SK-N-SH (cell line): ENCODE data around the gene ENTPD7. TPM values are rescaled to one million over a fixed set of nuclear protein-coding genes. Genes with fewer than 3 reads are reported as not detected.

ENCODE experiments used
- CTCF ChIA-PET: fragments of 300-600, 350-600 bp; formaldehyde crosslinking; extraction: SDS; loops from one replicate; lab custom pipeline; 2021; lab: Yijun Ruan, JAX
- POLR2A ChIA-PET: fragments of 350-600 bp; sonication (Branson Sonifier 250); formaldehyde crosslinking; extraction: SDS; loops from one replicate; lab custom pipeline; 2020; ENCODE audit warnings: antibody characterized with exemption, inconsistent platforms; lab: Yijun Ruan, JAX
- DNase-seq: peaks from one replicate; pipeline ENCODE4 v3.0.0; 2012
- H2AFZ ChIP-seq: fragments of 200-600 bp; sonication (generic); 2 replicates; pipeline ENCODE4 v1.8.1; 2016; ENCODE audit warnings: antibody characterized with exemption, mild to moderate bottlenecking, low read depth
- H3F3A ChIP-seq: fragments of 200-600 bp; sonication (generic); replicated peaks from 2 replicates; pipeline ENCODE3; 2016; ENCODE audit warnings: antibody characterized with exemption, mild to moderate bottlenecking; ENCODE audit not compliant: insufficient read depth
- H3K27ac ChIP-seq, 2 experiments: fragments of 200-500 bp in 1 of 2; fragments of 200-600 bp in 1 of 2; sonication (Bioruptor generic) in 1 of 2; sonication (generic), shearing (Covaris generic) in 1 of 2; 2 replicates each; pipeline versions ENCODE4 v1.5.1 to v1.6.1; 2014 to 2016; ENCODE audit warnings: low read depth in 2 of 2, inconsistent platforms in 1 of 2, low read length in 1 of 2, mild to moderate bottlenecking in 1 of 2, mixed read lengths in 1 of 2
- H3K27me3 ChIP-seq: fragments of 200-600 bp; sonication (generic), shearing (Covaris generic); 2 replicates; pipeline ENCODE4 v1.6.1; 2016; ENCODE audit warnings: mixed run types; ENCODE audit not compliant: insufficient read depth
- H3K36me3 ChIP-seq, 2 experiments: fragments of 200-500 bp in 1 of 2; fragments of 200-600 bp in 1 of 2; sonication (Bioruptor generic) in 1 of 2; sonication (generic) in 1 of 2; replicated peaks in 1 of 2; 2 replicates each; pipeline versions ENCODE3 to v1.5.1; 2014 to 2016; ENCODE audit warnings: low read length in 1 of 2, mild to moderate bottlenecking in 1 of 2; ENCODE audit not compliant: insufficient read depth in 2 of 2, control insufficient read depth in 1 of 2
- H3K4me1 ChIP-seq, 2 experiments: fragments of 200-500 bp in 1 of 2; fragments of 200-600 bp in 1 of 2; sonication (Bioruptor generic) in 1 of 2; sonication (generic), shearing (Covaris generic) in 1 of 2; 2 replicates each; pipeline versions ENCODE4 v1.5.1 to v1.6.1; 2014 to 2016; ENCODE audit warnings: low read depth in 1 of 2, low read length in 1 of 2, mixed run types in 1 of 2; ENCODE audit not compliant: insufficient read depth in 2 of 2, control insufficient read depth in 1 of 2
- H3K4me2 ChIP-seq: fragments of 200-600 bp; sonication (generic), shearing (Covaris generic); 2 replicates; pipeline ENCODE4 v1.6.1; 2017; ENCODE audit warnings: mixed run types
- H3K4me3 ChIP-seq, 2 experiments: fragments of 200-500 bp in 1 of 2; fragments of 200-600 bp in 1 of 2; sonication (Bioruptor generic) in 1 of 2; sonication (generic), shearing (Covaris generic) in 1 of 2; 2 replicates each; pipeline versions ENCODE4 v1.5.1 to v1.8.1; 2014 to 2016; ENCODE audit warnings: low read depth in 2 of 2, inconsistent platforms in 1 of 2, low read length in 1 of 2, mild to moderate bottlenecking in 1 of 2, mixed read lengths in 1 of 2, moderate library complexity in 1 of 2
- H3K79me2 ChIP-seq: fragments of 200-600 bp; sonication (generic); 2 replicates; pipeline ENCODE4 v1.8.1; 2017; ENCODE audit warnings: mild to moderate bottlenecking; ENCODE audit not compliant: insufficient read depth
- H3K9ac ChIP-seq: fragments of 200-600 bp; sonication (generic); 2 replicates; pipeline ENCODE4 v1.6.1; 2017; ENCODE audit warnings: mixed run types
- H3K9me2 ChIP-seq: fragments of 200-600 bp; sonication (generic); 2 replicates; pipeline ENCODE4 v1.6.1; 2017; ENCODE audit warnings: mixed run types
- H3K9me3 ChIP-seq: fragments of 200-600 bp; sonication (generic); 2 replicates; pipeline ENCODE4 v1.6.1; 2017; ENCODE audit warnings: mixed run types, mild to moderate bottlenecking, moderate library complexity
- H4K20me1 ChIP-seq: fragments of 200-600 bp; sonication (generic); 2 replicates; pipeline ENCODE4 v1.6.1; 2017; ENCODE audit warnings: mild to moderate bottlenecking, mixed run types; ENCODE audit not compliant: insufficient read depth
- ELF1 ChIP-seq: IDR thresholded peaks from 2 replicates; pipeline ENCODE4 v1.4.0; 2012
- EP300 ChIP-seq, 2 experiments: IDR thresholded peaks; 2 replicates each; pipeline versions ENCODE4 v1.4.0 to v1.6.1; 2012; ENCODE audit warnings: borderline replicate concordance in 1 of 2, low read depth in 1 of 2, low read length in 1 of 2
- EZH2phosphoT487 ChIP-seq: fragments of 200-600 bp; sonication (generic); IDR thresholded peaks from 2 replicates; pipeline ENCODE4 v1.6.1; 2017; ENCODE audit warnings: low read depth, mixed run types, mild to moderate bottlenecking, antibody characterized with exemption, moderate library complexity, borderline replicate concordance
- FOSL2 ChIP-seq: IDR thresholded peaks from 2 replicates; pipeline ENCODE4 v1.4.0; 2012; ENCODE audit warnings: low read depth, mild to moderate bottlenecking, moderate library complexity, borderline replicate concordance
- GABPA ChIP-seq: IDR thresholded peaks from 2 replicates; pipeline ENCODE4 v1.4.0; 2012; ENCODE audit warnings: low read depth, mild to moderate bottlenecking
- GATA2 ChIP-seq: sonication (generic); formaldehyde crosslinking; IDR thresholded peaks from 2 replicates; pipeline ENCODE4 v1.5.0; 2020; ENCODE audit warnings: mild to moderate bottlenecking, missing genetic modification reagents
- NFIC ChIP-seq: IDR thresholded peaks from 2 replicates; pipeline ENCODE4 v1.4.0; 2012; ENCODE audit warnings: borderline replicate concordance
- NRF1 ChIP-seq: IDR thresholded peaks from 2 replicates; pipeline ENCODE4 v1.6.1; 2012; ENCODE audit warnings: low read depth, mild to moderate bottlenecking, low read length
- POLR2AphosphoS5 ChIP-seq: IDR thresholded peaks from 2 replicates; pipeline ENCODE4 v1.6.1; 2012; ENCODE audit warnings: low read depth, low read length
- REST ChIP-seq: IDR thresholded peaks from 2 replicates; pipeline ENCODE4 v1.6.1; 2012; ENCODE audit warnings: mild to moderate bottlenecking, low read depth, low read length, moderate library complexity
- RFX5 ChIP-seq: IDR thresholded peaks from 2 replicates; pipeline ENCODE4 v1.6.1; 2012; ENCODE audit warnings: mild to moderate bottlenecking, improper control_type of control experiment, low read length
- SIN3A ChIP-seq: IDR thresholded peaks from 2 replicates; pipeline ENCODE4 v1.6.1; 2012; ENCODE audit warnings: low read depth, mild to moderate bottlenecking, low read length, moderate library complexity, borderline replicate concordance
- SMC3 ChIP-seq: IDR thresholded peaks from 2 replicates; pipeline ENCODE4 v1.6.1; 2012; ENCODE audit warnings: low read depth, low read length, improper control_type of control experiment
- TAF1 ChIP-seq: IDR thresholded peaks from 2 replicates; pipeline ENCODE4 v1.6.1; 2012; ENCODE audit warnings: low read depth, mild to moderate bottlenecking, low read length, moderate library complexity, borderline replicate concordance
- TCF12 ChIP-seq: IDR thresholded peaks from 2 replicates; pipeline ENCODE4 v1.4.0; 2012
- TEAD4 ChIP-seq: IDR thresholded peaks from 2 replicates; pipeline ENCODE4 v1.4.0; 2012; ENCODE audit warnings: mild to moderate bottlenecking, borderline replicate concordance; ENCODE audit not compliant: insufficient read depth
- ZBTB33 ChIP-seq: IDR thresholded peaks from 2 replicates; pipeline ENCODE4 v1.4.0; 2012; ENCODE audit warnings: low read depth, borderline replicate concordance
- WGBS: methylation state at CpG from one replicate; pipeline ENCODE4 v1.1.6; 2017; ENCODE audit warnings: low lambda C conversion rate; 5-methylcytosine and 5-hydroxymethylcytosine counted together
- polyA plus RNA-seq, 3 experiments: library from polyadenylated mRNA; depleted of rRNA; stranded (reverse); fragments of >200 nt; gene quantifications; 2 replicates each; pipeline ENCODE4 v1.2.3, GENCODE V29; 2012
- TF ChIP-seq, protein P1 (sequence below): IDR thresholded peaks from 2 replicates; pipeline ENCODE4 v1.4.0; 2012; ENCODE audit warnings: low read depth, borderline replicate concordance
- TF ChIP-seq, protein P2 (sequence below): IDR thresholded peaks from 2 replicates; pipeline ENCODE4 v1.4.0; 2012; ENCODE audit warnings: low read depth
- TF ChIP-seq, protein P3 (sequence below): fragments of 150-350 bp; IDR thresholded peaks from 2 replicates; pipeline ENCODE4 v1.6.1; 2016; ENCODE audit warnings: mild to moderate bottlenecking, low read depth, low read length

ENTPD7 gene
- polyA plus RNA-seq, 1 of the 3 experiments (the other 2 are of a cell fraction): 3.9 TPM

DNA sequence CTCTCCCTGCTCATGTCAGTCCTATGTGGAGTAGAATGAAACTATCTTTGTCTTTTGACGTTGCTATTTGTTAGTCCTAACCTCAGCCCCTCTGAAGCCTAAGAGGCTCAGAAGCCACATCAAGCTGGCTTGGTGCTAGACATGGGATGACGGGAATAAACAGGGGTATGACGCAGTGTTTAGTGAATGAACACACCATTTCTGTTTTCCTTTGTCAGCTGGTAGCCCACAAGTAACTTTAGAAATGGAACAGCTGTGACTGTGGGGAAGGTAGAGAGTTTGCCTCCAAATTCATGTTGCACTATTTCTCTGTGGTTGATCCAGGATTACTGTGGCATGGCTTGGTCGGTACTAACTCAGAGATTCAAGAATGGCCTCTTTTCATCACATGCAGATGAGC, 41.3 kb downstream of the ENTPD7 start:
- CTCF ChIA-PET: interaction anchor here (0.7 to 2.6 kb wide), 2 partner anchors 11 to 885 kb away, joined by 3 to 14 read pairs; no protein-coding TSS in a partner anchor
- TF ChIP-seq GABPA: no peak
- TF ChIP-seq REST: no peak
- TF ChIP-seq, protein P1, sequence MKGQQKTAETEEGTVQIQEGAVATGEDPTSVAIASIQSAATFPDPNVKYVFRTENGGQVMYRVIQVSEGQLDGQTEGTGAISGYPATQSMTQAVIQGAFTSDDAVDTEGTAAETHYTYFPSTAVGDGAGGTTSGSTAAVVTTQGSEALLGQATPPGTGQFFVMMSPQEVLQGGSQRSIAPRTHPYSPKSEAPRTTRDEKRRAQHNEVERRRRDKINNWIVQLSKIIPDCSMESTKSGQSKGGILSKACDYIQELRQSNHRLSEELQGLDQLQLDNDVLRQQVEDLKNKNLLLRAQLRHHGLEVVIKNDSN: no peak
- TF ChIP-seq, protein P2, sequence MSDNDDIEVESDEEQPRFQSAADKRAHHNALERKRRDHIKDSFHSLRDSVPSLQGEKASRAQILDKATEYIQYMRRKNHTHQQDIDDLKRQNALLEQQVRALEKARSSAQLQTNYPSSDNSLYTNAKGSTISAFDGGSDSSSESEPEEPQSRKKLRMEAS: no peak
- no peak for TF ChIP-seq TEAD4
- no peak for TF ChIP-seq POLR2AphosphoS5
- TF ChIP-seq NRF1: no peak
- TF ChIP-seq TAF1: no peak
- TF ChIP-seq SIN3A: no peak
- TF ChIP-seq, protein P3, sequence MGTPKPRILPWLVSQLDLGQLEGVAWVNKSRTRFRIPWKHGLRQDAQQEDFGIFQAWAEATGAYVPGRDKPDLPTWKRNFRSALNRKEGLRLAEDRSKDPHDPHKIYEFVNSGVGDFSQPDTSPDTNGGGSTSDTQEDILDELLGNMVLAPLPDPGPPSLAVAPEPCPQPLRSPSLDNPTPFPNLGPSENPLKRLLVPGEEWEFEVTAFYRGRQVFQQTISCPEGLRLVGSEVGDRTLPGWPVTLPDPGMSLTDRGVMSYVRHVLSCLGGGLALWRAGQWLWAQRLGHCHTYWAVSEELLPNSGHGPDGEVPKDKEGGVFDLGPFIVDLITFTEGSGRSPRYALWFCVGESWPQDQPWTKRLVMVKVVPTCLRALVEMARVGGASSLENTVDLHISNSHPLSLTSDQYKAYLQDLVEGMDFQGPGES: no peak
- no peak for TF ChIP-seq ELF1
- TF ChIP-seq RFX5: no peak
- TF ChIP-seq GATA2 (CRISPR knock-in tag): no peak
- no peak for TF ChIP-seq EZH2phosphoT487
- no peak for TF ChIP-seq SMC3
- no peak for TF ChIP-seq TCF12
- no peak for TF ChIP-seq FOSL2
- no peak for TF ChIP-seq ZBTB33
- TF ChIP-seq EP300 (IDR thresholded peaks at IDR 0.05; ENCODE audit: borderline replicate concordance in 1 of 2, low read depth in 1 of 2, low read length in 1 of 2): no peak
- no peak for TF ChIP-seq NFIC
- no peak overlapping the region for H3K4me2 ChIP-seq
- H3K79me2 ChIP-seq: no peaks in the 10 kb centered on the region; the same call in 1 of the 2 replicates
- H3K36me3 ChIP-seq: peaks cover 77 to 78% of the 10 kb centered on the region in 2 experiments
- H3K4me3 ChIP-seq: no peak overlapping the region
- H2AFZ ChIP-seq: no peak overlapping the region
- H3K9ac ChIP-seq: no peak overlapping the region
- DNase-seq: no peak
- H3K27ac ChIP-seq: no peak overlapping the region
- H3K9me3 ChIP-seq: no peaks in the 10 kb centered on the region
- WGBS: 94% methylated on average over 4 of the region's 4 CpGs
- H4K20me1 ChIP-seq: no peaks in the 10 kb centered on the region
- no peaks in the 10 kb centered on the region for H3K9me2 ChIP-seq
- H3K4me1 ChIP-seq: no peaks in the 10 kb centered on the region; a peak in 1 of 4 replicates
- H3K27me3 ChIP-seq: no peaks in the 10 kb centered on the region
- POLR2A ChIA-PET: no interaction called here
- peaks cover 4% of the 10 kb centered on the region for H3F3A ChIP-seq
